PC-9 (cell line): ENCODE measurements around the gene IL1RL2.

Experiments
- EZH2 ChIP-seq: fragments of 200-600 bp; sonication (generic); IDR thresholded peaks from 2 replicates; pipeline ENCODE4 v1.8.0; 2017; ENCODE audit warnings: antibody characterized with exemption, low read depth
- TF ChIP-seq, protein P1 (sequence below): fragments of 200-600 bp; sonication (generic); conservative IDR thresholded peaks from 2 replicates; pipeline ENCODE4 v1.6.1; 2017; ENCODE audit warnings: mixed run types, antibody characterized with exemption, mild to moderate bottlenecking, moderate library complexity

DNA sequence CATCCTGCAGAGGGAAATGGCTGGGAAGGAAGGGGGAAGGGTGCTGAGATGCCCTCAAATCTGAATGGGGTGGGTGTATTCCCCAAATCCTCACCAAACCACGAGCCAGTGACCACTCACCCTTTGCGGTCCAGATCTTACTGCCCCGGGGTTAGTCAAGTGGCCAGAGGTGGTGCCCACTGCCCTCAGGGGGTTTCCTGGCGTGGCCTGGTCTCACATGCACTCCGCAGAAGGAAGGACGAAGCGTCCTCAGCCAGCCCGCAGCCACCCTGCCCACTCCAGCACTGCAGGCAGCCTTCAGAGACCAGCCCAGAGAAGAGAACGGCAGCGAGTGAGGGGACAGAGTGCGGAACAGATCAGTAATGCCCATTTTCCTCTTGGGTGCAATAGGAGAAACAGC lies 50.4 kb downstream of the IL1RL2 start:
- TF ChIP-seq, protein P1, sequence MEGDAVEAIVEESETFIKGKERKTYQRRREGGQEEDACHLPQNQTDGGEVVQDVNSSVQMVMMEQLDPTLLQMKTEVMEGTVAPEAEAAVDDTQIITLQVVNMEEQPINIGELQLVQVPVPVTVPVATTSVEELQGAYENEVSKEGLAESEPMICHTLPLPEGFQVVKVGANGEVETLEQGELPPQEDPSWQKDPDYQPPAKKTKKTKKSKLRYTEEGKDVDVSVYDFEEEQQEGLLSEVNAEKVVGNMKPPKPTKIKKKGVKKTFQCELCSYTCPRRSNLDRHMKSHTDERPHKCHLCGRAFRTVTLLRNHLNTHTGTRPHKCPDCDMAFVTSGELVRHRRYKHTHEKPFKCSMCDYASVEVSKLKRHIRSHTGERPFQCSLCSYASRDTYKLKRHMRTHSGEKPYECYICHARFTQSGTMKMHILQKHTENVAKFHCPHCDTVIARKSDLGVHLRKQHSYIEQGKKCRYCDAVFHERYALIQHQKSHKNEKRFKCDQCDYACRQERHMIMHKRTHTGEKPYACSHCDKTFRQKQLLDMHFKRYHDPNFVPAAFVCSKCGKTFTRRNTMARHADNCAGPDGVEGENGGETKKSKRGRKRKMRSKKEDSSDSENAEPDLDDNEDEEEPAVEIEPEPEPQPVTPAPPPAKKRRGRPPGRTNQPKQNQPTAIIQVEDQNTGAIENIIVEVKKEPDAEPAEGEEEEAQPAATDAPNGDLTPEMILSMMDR = no peak
- TF ChIP-seq EZH2 = no peak
